Measurements from ENCODE around the gene MAP3K5. TPM values are rescaled to one million over a fixed set of nuclear protein-coding genes. Genes with fewer than 3 reads are reported as not detected.

MAP3K5 gene
- total RNA-seq, 1 donor from 2014 or later, result 15.7 TPM

DNA sequence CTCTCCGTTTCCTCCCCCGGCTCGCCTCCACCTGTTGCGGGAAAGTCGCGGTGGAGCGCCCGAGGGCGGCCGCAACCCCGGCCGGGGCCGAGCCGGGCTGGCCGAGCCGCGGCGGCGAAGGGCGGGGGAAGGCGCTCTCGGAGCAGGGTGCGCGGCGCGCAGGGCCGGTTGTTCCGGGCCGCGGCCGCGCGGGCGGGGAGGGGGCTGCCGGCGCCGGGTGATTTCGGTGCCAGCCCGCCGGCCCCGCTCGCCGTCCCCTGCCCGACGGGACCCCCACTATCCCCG lies 242.3 kb downstream of the MAP3K5 start:
- DNase-seq (ENCODE audit: low read depth), result peak; percentile 18

DNA sequence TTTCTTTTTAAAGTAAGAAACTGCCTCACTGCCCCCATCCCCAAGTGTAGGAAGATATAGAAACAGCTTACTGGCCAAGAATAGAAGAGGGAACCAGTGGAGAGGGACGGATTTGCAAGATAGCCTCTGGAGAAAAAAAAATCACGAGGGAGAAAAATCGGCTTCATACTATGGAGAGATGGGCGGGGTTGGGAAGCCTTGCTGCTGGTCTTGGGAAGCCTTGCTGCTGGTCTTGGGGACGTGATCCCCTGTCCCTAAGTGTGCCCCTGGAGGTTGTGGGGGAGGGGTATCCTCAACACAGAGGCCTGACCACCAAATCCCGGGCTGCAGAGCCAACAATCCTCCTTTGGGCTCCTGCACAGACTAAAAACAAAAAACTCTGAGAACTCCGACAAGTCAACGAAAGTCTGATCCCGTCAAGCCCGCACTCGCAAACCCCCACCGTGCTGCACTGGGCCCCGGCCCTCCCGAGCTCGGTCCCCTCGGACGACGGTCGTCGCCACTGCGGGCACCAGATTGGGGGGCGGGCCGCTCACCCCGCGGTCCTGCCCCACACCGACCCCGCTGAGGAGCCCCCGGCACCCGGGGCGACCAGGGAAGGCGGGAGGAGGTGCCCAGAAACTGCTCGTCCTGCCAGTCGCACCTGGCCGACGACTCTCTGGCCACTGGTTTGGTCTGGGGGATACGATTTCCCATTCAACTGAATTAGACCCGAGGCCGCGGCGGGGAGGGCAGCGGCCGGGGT lies 242.8 kb downstream of the MAP3K5 start:
- DNase-seq (ENCODE audit: low read depth), result no peak

DNA sequence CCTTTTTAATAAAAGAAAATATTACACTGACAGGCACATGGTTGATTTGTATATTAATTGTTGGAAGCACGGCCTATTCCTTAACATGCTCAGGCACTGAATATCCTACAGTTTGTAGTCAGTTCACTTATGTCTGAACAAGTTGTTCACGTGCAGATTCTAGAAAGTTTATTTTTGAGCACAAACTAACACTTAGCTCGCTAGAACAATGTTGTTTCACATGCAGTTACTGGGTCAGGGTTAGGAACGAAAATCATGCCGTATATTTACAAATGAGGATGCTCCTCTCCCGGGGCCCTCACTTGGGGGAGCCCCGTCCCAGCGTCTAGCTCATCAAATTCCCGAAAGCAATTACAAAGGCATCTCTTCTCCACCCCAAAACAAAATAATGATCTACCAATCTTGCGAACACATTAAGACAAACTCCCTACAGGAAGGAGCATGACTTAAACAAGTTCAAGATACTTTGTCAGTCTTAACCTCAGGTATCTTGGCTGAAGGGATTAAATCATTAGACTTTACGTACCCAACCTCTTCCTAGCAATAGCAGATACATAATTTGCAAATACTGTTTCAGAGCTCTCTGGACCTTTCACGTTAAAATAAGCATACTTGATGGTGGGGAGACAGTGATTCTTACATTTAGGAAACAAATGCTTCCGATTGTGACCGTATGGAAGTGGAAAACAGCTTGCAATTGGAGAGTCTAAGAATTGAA lies 243.5 kb downstream of the MAP3K5 start:
- DNase-seq (ENCODE audit: low read depth), result no peak

DNA sequence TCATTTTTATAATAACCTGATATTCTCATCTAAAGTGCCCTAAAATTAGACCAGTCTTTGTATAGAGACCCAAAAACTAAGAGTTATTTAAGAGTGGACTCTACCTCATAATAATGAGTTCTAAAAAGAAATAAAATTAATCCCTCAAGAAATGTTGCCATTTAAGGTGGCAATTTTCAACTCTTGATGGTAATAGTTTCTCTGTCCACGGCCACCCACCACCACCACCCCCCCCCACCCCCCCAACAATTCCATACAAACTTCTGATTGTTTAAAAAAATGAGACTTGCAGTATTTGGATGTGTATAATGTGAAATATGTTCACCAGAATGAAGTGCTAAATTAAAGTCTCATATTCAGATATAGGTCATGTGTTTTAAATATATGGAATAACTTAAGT lies 244.4 kb downstream of the MAP3K5 start:
- DNase-seq (ENCODE audit: low read depth), result no peak

DNA sequence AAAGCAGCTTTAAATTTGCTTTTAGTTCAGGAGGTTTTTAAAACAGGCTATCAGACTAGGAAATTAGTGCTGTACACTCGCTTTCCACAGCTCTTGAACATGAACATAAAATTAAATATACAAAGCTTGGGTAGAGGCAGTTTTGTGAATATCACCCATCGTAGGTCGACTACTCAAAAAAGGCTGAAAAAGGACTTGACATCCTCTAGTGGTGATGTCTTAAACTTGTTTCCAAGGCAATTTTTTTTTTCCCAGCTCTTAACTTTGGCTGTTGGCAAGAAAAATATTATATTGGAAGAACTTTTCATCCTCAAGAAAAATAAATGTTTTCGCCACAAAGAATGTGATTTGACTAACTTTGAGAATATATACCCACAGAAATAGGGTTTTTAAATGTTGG lies 244.9 kb downstream of the MAP3K5 start:
- peak; percentile 17 for DNase-seq (ENCODE audit: low read depth)

DNA sequence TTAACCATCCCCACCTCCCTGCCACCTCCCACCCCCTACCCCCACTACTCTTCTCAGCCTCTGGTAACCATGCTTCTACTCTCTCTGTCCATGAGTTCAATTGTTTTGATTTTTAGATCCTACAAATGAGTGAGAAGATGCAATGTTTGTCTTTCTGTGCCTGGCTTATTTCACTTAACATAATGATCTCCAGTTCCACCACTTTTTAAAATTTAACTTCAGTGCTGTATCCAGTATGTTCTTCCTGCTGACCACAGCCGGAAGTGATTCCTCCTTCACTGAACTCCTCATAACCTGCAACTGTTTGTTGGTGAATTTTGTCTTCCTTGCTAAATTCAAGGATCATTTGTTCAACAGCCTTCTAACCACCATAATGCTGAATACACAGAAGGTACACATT lies 245.9 kb downstream of the MAP3K5 start:
- DNase-seq (ENCODE audit: low read depth), result no peak

DNA sequence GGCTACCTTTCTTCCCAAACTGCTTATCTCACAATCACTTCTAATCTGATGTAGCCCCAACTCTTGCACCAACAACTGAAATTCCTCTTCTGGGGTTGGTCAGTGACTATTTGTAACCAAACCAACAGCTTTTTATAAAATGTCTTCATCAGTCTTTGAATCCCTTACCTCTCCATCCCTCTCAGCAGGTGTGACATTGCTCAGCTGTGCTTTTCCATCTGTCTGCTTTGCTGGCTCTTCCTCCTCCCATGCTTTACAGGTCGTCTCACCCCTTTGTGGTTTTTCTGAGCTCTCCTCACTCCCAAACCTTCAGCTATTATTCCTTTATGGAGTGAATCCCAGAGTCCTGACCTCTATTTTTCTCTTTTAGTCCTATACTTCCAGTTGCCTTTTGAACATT lies 248.0 kb downstream of the MAP3K5 start:
- DNase-seq (ENCODE audit: low read depth), result no peak

DNA sequence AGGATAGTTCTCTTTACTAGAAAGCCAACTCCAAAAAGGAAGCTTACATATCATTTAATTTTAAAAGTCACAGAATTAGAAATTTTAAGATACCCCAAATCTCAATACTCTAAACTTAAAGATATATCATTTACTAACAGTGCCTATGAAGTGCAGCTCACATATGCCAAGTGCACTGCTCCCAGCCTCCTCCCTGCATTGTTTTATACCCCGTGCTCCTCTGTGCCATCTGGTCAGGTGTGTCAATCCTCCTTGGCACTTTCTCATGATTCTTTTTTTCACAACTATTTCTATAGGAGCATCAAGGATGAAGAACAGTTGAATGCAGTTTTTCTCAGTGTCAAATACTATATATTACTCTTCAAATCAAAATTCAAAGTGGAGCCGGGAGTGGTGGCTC lies 250.9 kb downstream of the MAP3K5 start:
- no peak for DNase-seq (ENCODE audit: low read depth)

DNA sequence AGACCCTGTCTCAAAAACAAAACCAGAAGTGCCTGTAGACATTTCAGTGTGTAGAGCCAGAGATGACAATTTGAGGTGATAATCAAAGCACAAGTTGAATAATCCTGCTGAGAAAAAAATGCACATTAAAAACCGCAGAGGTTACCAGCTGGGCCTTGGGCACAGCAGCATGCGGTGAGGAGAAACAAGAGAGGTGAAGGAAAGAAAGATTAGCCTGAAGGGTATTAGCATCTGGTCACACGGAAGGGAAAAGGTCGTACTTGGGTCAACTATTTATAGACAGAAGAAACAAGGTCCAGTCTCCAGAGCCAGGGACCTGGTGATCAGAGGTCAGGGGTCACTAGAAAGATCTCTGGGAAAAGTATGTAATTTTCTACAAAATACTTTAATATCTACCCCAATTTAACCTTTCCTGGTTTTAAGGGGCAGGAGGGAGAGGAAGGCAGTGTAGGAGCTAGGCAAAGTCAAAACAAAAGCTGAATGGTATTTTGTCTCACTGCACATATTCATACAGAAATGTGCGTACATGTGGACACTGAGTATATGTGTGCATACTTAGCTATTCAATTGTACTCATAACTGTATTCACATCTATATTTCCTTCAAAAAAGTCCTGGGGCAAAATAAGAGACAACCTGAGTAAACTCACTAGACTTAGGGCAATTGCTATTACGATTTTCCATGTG lies 252.2 kb downstream of the MAP3K5 start:
- peak; percentile 17 for DNase-seq (ENCODE audit: low read depth)

DNA sequence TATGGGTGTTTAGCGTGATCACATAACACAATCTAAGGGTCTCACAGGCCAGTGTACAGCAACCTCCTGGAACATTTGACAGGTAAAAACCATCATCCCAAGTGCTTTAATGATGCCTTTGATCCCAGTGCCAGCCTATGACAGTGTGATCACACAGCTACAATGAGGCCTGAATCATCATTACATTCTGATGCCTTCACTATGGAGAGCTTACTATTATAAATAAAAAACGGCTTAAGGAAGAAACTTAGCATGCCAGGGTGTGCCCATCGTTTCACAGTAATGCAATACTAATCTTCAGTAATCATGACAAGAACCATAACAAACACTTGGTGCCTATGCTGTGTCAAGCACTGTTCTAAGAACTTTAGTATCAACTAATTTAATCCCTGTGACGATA lies 253.4 kb downstream of the MAP3K5 start:
- no peak for DNase-seq (ENCODE audit: low read depth)

DNA sequence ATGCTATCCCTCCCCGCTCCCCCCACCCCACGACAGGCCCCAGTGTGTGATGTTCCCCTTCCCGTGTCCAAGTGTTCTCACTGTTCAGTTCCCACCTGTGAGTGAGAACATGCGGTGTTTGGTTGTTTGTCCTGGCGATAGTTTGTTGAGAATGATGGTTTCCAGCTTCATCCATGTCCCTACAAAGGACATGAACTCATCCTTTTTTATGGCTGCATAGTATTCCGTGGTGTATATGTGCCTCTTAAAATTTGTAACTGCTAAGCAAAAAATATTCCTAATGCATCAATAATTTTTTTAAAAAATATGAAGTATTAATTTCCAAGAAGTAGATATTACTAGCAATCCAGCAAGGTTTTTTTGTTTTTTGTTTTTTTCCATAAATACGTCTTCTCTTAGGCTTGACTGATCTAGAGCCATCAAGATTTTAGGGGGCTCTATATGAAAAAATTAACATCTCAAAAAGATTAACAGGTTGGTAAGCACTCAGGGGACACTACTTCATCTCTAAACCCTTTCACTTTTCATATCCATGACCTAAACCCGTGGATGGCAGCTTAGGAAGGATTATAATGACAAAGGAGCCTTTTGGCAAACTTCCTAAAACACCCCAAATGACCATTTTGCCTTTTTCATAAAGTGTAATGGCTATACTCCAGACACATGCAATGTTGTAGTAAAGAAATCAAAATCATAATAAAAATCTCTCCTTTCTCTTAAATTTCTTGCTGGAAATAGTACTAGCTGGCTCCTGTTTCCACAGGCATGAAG lies 256.2 kb downstream of the MAP3K5 start:
- no peak for DNase-seq (ENCODE audit: low read depth)

DNA sequence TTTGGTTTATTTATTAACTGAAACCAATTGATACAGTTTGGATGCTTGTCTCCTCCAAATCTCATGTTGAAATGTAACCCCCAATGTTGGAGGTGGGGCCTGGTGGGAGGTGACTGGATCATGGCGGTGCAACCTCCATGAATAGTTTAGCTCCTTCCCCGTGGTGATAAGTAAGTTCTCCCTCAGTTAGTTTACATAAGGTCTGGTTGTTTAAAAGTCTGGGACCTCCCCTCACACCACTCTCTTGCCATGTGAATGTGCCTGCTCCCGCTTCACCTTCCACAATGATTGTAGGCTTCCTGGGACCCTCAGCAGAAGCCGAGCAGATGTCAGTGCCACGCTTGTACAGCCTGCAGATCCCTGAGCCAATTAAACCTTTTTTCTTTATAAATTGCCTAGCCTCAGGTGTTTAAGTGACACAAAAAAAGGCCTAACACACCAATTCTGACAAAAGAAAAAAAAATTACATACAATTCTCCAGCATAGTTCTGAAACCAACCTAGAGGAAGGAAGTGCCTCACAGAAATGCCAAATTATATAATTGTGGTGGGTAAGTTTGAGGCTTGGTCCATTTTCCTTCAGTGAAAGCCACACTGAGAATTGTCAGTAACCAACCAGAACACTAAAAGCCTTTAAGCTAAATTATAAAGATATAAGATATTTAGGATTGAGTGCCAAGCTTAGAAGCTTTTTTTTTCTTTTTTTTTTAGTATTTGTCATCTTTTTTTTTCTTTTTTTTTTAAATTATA lies 257.1 kb downstream of the MAP3K5 start:
- no peak for DNase-seq (ENCODE audit: low read depth)

DNA sequence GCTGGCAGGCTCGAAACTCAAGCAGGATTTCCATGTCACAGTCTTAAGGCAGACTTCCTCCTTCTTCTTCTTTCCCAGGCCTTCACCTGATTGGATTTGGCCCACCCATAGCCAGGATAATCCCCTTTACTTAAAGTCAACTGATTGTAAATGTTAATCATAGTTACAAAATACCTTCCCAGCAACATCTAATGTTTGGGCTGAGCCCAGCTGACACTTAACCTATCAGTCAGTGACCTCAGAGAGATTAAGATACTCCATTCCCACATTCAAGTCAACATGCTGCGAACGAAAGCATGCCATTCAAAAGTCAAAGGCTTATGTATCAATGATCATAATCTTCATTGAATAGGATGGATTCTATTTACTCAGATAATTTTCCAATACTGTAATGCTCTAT lies 258.0 kb downstream of the MAP3K5 start:
- no peak for DNase-seq (ENCODE audit: low read depth)

DNA sequence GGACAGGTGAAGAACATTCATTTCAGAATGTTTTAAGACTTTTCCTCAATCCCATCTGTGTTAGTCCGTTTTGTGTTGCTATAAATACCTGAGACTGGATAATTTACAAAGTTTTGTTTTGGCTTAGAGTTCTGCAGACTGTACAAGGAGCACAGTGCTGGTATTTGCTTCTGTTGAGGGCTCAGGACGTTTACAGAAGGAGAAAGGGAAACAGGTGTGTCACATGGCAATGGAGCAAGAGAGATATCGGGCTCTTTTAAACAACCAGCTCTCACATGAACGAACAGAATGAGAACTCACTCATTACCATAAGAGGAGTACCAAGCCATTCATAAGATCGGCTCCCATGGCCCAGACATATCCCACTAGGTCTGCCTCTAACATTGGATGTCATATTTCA lies 258.8 kb downstream of the MAP3K5 start:
- DNase-seq (ENCODE audit: low read depth), result no peak

DNA sequence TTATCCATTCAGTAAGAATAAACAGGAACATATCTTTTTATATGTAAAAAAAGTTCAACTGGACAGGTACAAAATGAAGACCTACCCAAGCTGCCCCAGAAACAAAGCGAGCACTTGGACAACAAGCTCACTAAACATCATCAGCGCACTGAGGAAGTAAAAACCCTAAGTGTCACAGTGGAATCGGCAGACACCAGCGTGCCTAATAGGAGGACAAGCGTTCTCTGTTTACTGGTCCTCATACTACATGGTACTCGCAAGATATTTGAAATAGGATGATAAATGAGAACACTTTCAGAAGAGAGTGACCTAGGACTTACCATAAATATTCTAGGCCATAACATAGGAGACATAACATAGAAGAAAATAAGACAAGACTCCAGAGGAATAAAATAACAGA lies 260.2 kb downstream of the MAP3K5 start:
- no peak for DNase-seq (ENCODE audit: low read depth)

DNA sequence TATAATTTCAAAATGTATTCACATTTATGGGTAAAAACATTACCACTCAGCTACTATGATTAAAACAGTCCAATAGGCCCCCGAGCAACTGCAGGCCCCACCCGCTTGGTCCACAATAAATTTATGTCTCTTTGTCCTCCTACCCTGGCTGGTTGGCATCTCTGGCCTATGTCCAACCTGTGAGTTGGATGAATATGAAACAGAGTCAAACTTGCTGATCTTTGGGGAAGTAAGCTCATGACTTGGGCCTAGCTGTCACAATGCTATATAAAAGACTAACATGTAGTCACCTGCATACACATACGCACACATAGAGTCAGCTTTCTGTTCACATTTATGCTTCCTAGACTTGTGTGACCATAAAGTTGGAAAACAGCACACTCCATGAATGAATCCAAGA lies 262.6 kb downstream of the MAP3K5 start:
- no peak for DNase-seq (ENCODE audit: low read depth)

DNA sequence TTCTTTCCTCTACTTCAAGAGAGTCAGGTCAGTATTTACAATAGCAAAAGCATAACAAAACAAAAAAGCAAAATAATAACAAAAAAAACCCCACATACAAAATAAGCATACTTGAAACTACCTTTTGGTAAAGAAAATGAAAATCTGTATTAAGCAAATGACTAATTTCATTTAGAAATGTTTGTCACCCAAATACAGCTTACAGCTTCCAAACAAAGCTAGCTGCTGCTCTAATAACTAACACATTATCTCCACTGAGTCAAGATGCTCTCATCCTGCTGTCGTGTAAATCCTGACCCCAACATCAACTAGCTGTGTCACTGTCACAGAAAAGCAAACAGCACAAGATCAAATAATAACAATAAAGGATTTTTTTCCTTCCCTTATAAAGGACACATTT lies 263.8 kb downstream of the MAP3K5 start:
- no peak for DNase-seq (ENCODE audit: low read depth)

DNA sequence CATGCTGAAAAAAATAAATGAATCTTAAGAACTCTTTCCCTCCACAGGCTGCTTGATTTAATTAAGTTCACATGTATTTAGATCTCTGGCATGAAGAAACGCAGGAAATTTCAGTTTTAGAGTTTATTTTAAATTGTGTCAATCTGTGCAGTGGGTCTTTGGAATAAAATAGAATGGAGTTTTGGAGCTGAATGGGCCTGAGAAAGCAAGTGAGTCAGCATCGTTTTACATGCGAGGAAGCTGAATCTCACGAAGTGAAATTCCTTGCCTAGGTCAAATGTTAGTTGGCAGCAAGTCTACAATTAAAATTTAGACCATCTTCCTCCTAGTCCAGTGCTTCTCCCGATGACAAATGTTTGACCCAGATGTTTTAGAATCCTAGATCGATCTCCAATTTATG lies 264.4 kb downstream of the MAP3K5 start:
- DNase-seq (ENCODE audit: low read depth), result no peak

DNA sequence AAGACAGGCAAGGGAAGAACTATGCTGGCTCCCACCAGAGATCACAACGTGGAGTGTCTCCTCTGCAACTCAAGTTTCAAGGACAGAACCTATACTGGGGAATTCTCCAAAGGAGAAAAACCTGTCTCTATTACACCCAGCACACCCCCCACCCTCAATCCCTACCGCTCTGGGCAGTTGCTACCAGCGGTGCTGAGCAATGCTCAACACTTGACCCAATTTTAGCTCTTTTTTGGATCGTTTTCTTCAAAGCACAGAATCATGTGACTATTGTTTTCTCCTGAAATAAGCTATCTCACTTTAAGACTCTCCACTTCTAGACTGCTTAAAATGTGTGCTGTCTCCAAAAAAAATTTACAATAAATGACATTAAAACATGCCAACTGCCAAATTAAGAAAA lies 265.3 kb downstream of the MAP3K5 start:
- no peak for DNase-seq (ENCODE audit: low read depth)

DNA sequence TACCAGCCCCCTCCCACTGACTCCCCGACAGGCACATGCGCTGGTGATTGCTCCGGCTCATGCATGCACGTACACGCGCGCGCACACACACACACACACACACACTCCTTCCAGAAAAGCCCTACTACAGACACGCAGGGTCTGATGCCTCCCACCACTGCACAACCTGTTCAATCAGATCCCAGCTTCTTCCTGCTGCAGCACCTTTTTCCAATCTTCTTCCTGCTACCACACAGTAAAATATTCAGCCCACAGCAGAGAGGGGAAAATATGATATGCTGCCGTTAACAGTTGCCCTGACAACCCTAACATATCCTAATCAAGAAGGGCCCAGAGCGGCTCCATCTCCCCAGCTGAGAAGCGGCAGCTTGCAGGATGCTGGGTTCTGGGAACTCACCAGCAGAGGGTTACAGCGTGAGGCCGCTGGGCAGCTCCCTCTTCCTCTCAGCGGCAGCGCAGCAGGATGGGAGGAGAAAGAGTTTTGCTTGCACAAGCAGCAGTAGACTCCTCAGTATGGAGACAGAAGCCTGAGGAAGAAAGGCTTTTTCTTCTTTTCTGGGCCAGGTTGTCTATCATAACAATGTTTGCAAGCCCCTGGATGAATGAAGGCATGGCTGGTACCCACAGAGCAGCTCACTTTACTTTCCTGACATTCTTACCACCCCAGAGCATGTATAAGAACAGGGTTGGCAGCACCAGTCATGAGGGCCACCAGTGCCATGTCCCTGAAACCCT lies 265.9 kb downstream of the MAP3K5 start:
- peak; percentile 26 for DNase-seq (ENCODE audit: low read depth)
